HCEC 1CT (cell line): ENCODE measurements around the gene OLFM2.
"Not testable (repeated sequence)": the region's sequence is repeated elsewhere in the genome, so short reads cannot be mapped to it uniquely, and the experiment has no call there.

Experiments
- DNase-seq: peaks from one replicate; pipeline ENCODE4 v3.0.0-alpha.2; 2017

The OLFM2 gene

DNA sequence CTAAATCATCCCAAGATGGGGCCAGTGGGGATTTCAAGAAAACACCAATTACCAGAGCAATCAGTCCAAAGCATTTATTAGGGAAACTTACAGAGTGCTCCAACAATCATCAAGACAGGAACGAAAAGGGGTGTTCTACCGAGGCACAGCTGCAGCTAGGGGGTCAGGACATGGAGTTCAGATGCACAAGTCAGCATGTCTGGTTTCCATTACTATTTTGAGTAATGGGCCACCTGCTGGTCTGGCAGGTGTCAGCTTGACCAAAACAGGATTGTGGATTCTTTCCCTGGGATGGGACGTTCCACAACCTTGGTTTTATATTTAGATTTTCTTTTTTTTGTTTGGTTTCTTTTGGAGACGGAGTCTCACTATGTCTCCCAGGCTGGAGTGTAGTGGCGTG lies 112.5 kb downstream of the OLFM2 start:
- no peak for DNase-seq

DNA sequence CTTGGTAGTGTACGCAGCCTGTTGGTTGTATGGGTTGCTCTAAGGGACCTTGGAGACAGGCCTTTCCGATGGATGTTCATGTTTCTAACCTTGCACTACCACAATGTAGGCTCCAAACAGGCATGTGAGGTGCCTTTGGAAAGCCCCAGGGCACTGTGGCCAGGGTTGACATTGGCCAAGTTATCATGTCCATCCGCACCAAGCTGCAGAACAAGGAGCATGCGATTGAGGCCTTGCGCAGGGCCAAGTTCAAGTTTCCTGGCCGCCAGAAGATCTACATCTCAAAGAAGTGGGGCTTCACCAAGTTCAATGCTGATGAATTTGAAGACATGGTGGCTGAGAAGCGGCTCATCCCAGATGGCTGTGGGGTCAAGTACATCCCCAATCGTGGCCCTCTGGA lies 116.3 kb downstream of the OLFM2 start:
- DNase-seq = not testable (repeated sequence)

- no peak for DNase-seq
Measured at GRCh38 chr19:9819596-9819909, 116.8 kb downstream of the OLFM2 start.

GRCh38 chr19:9818734-9819595 lies 117.3 kb downstream of the OLFM2 start, which contains the start of gene FBXL12:
FBXL12 (minus strand) TSS chr19:9819079; CDS start chr19:9818813, 266 bp downstream.
- DNase-seq = peak; percentile 99

- DNase-seq = no peak
Measured at GRCh38 chr19:9818175-9818733, 118.1 kb downstream of the OLFM2 start.

- DNase-seq = no peak
Measured at GRCh38 chr19:9811139-9811538, 125.2 kb downstream of the OLFM2 start.

DNA sequence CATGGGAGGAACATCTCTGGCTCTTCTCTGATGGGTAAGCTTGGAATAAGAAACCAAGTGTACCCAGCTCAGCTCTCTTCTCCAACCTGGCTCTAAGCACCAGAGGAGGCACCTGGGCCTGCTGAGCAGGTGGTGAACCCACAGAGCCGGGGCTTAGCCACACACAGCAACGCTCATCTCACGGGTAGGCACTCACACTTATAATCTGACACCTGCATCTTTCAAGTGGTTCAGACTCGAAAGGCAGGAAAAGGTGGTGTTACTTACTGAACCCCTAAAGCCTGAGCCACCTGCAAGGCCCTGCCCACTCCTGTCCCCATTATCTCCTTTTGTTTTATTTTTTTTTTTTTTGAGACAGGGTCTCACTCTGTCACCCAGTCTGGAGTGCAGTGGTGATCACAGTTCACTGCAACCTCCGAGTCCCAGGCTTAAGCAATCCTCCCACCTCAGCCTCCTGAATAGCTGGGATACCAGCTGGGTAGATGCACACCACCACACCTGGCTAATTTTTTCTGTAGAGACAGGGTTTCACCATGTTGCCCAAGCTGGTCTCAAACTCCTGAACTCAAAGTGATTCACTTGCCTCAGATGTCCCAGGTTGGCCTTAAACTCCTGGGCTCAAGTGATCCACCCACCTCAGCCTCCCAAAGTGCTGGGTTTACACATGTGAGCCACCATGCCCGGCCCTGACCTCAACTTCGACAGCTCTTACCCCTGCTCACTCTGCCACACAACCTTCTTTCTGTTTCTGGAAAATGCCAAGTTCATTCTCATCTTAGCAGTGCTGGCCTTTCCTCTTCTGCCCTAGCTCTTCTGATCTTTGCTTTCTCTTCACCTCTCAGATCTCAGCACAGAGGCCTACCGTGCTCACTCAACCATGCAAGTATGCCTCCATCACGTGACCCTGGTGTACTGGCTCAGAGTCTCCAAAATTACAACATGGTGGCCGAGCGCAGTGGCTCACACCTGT lies 127.2 kb downstream of the OLFM2 start:
- DNase-seq = no peak

DNA sequence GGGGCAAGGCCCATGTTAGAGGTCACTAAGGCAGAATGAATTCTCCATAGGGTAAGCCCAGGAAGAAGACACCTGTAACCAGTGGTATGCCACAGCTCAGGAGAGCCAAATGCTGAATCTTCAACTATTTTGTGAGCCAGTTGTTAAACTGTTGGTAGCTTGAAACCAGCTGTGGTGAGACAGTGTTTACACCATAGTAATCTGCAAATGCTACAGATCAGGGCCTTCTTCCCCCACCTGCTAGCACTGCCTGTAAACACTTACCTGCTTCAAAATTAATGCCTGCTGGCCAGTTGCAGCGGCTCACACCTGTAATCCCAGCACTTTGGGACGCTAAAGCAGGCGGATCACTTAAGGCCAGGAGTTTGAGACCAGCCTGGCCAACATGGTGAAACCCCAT lies 129.5 kb downstream of the OLFM2 start:
- DNase-seq = no peak
